ENCODE measurements around the gene ADRA1B. TPM values are rescaled to one million over a fixed set of nuclear protein-coding genes. Genes with fewer than 3 reads are reported as not detected.

ADRA1B gene
- total and polyA plus RNA-seq, 10 of the 15 experiments (the other 5 are each of a cell fraction or from before 2014, with no cell fraction given): 0.04 TPM; not detected in 9

DNA sequence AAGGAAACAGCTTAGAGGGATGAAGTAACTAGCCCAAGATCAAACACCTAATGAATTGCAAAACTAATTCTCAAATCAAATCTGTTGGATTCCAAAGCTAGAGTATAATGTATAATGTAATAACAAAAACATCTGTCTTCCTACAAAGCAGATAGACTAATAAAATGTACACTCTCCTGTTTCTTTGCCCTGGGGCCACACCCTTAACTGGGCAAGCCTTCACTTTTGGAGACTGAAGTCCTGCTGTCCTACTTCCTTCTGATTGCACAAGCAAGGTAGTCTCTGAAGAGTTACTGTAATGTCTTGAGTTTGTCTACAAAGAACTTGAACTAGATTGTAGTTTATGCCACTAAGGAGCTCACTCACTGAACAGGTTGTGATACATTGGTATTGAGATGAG, 95.2 kb downstream of the ADRA1B start:
- Histone ChIP-seq H3K4me3 (peak overlapping the region; percentile 41; the same call in 1 of the 2 replicates), H3K4me2 (ENCODE audit: control insufficient read depth, insufficient read depth) (peak overlapping the region; percentile 69; the same call in 1 of the 2 replicates), H3K27me3 (replicated peaks in 1 of 2; ENCODE audit: control insufficient read depth in 2 of 2, insufficient read depth in 2 of 2, low read length in 1 of 2) (no peaks in the 10 kb centered on the region), H3K27ac (ENCODE audit: control insufficient read depth, insufficient read depth) (no peak overlapping the region), H4K20me1 (ENCODE audit: control insufficient read depth, insufficient read depth) (no peaks in the 10 kb centered on the region), H3K79me2 (ENCODE audit: control insufficient read depth, insufficient read depth, low read length) (peaks cover 28% of the 10 kb centered on the region), H3K9me3 (replicated peaks; ENCODE audit: control insufficient read depth, insufficient read depth, low read length) (no peaks in the 10 kb centered on the region), H3K36me3 (ENCODE audit: control insufficient read depth in 2 of 2, insufficient read depth in 2 of 2, low read length in 1 of 2) (0 out of 4 replicates have a peak, but pooled peaks cover 0 to 2% of the 10 kb centered on the region in 2 experiments), H3K9ac (ENCODE audit: control insufficient read depth, insufficient read depth, low read length) (0 out of 2 replicates have a peak overlapping the region, but pooled peaks have one; percentile 8), H3K4me1 (ENCODE audit: control insufficient read depth, insufficient read depth, low read length) (no peaks in the 10 kb centered on the region), H2AFZ (ENCODE audit: control insufficient read depth, low read depth, low read length) (no peak overlapping the region)
- intact Hi-C loops (cut with micrococcal nuclease; ENCODE audit: unreplicated experiment) (no loop called here), in situ Hi-C loops (cut with MboI) (no loop called here)
- ChIA-PET CTCF (interaction anchor here (0.8 to 7.3 kb wide), 4 partner anchors 10 to 854 kb away, joined by 3 to 63 read pairs (median 4); no protein-coding TSS in a partner anchor), POLR2A (interaction anchor here (1.2 kb wide), 1 partner anchor 10 kb away, joined by 3 read pairs; no protein-coding TSS in a partner anchor), SMC1A (ENCODE audit: uncharacterized antibody, unreplicated experiment) (interaction anchor here (3.5 kb wide), 1 partner anchor 10 kb away, joined by 18 read pairs; no protein-coding TSS in a partner anchor), RAD21 (ENCODE audit: unreplicated experiment) (interaction anchor here (1.3 kb wide), 1 partner anchor 11 kb away, joined by 6 read pairs; no protein-coding TSS in a partner anchor)
- DNase-seq (ENCODE audit: low read depth, low spot score) (no peak), ATAC-seq (no peak), FAIRE-seq (no peak)
- no peak for TF ChIP-seq SMAD1 (IDR thresholded peaks at IDR 0.05; ENCODE audit: low read depth, partially characterized antibody)
- no peak for TF ChIP-seq ZNF217 (IDR thresholded peaks at IDR 0.05)
- TF ChIP-seq, protein P1, sequence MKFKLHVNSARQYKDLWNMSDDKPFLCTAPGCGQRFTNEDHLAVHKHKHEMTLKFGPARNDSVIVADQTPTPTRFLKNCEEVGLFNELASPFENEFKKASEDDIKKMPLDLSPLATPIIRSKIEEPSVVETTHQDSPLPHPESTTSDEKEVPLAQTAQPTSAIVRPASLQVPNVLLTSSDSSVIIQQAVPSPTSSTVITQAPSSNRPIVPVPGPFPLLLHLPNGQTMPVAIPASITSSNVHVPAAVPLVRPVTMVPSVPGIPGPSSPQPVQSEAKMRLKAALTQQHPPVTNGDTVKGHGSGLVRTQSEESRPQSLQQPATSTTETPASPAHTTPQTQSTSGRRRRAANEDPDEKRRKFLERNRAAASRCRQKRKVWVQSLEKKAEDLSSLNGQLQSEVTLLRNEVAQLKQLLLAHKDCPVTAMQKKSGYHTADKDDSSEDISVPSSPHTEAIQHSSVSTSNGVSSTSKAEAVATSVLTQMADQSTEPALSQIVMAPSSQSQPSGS (IDR thresholded peaks at IDR 0.05; ENCODE audit: low read length): no peak
- no peak for TF ChIP-seq POLR2AphosphoS5 (IDR thresholded peaks at IDR 0.05; ENCODE audit: low read length)
- TF ChIP-seq CBFB (IDR thresholded peaks at IDR 0.05; ENCODE audit: low read depth): no peak
- no peak for TF ChIP-seq EED (IDR thresholded peaks at IDR 0.05; ENCODE audit: low read depth)
- no peak for TF ChIP-seq LARP7 (IDR thresholded peaks at IDR 0.05)
- TF ChIP-seq, protein P2, sequence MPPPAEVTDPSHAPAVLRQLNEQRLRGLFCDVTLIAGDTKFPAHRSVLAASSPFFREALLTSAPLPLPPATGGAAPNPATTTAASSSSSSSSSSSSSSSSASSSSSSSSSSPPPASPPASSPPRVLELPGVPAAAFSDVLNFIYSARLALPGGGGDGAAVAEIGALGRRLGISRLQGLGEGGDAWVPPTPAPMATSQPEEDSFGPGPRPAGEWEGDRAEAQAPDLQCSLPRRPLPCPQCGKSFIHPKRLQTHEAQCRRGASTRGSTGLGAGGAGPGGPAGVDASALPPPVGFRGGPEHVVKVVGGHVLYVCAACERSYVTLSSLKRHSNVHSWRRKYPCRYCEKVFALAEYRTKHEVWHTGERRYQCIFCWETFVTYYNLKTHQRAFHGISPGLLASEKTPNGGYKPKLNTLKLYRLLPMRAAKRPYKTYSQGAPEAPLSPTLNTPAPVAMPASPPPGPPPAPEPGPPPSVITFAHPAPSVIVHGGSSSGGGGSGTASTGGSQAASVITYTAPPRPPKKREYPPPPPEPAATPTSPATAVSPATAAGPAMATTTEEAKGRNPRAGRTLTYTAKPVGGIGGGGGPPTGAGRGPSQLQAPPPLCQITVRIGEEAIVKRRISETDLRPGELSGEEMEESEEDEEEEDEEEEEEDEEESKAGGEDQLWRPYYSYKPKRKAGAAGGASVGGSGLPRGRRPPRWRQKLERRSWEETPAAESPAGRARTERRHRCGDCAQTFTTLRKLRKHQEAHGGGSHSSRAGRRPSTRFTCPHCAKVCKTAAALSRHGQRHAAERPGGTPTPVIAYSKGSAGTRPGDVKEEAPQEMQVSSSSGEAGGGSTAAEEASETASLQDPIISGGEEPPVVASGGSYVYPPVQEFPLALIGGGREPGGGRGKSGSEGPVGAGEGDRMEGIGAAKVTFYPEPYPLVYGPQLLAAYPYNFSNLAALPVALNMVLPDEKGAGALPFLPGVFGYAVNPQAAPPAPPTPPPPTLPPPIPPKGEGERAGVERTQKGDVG (CRISPR knock-in tag; IDR thresholded peaks at IDR 0.05): no peak
- TF ChIP-seq NFYA (IDR thresholded peaks at IDR 0.05; ENCODE audit: borderline replicate concordance, low read depth, low read length): no peak
- no peak for TF ChIP-seq JUND (IDR thresholded peaks at IDR 0.05; ENCODE audit: low read depth, low read length)
- TF ChIP-seq MXI1 (IDR thresholded peaks at IDR 0.05; ENCODE audit: low read depth, low read length): no peak
- TF ChIP-seq, protein P3, sequence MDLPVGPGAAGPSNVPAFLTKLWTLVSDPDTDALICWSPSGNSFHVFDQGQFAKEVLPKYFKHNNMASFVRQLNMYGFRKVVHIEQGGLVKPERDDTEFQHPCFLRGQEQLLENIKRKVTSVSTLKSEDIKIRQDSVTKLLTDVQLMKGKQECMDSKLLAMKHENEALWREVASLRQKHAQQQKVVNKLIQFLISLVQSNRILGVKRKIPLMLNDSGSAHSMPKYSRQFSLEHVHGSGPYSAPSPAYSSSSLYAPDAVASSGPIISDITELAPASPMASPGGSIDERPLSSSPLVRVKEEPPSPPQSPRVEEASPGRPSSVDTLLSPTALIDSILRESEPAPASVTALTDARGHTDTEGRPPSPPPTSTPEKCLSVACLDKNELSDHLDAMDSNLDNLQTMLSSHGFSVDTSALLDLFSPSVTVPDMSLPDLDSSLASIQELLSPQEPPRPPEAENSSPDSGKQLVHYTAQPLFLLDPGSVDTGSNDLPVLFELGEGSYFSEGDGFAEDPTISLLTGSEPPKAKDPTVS (IDR thresholded peaks at IDR 0.05; ENCODE audit: low read depth, low read length): no peak
- TF ChIP-seq, protein P4, sequence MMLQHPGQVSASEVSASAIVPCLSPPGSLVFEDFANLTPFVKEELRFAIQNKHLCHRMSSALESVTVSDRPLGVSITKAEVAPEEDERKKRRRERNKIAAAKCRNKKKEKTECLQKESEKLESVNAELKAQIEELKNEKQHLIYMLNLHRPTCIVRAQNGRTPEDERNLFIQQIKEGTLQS (IDR thresholded peaks at IDR 0.05; ENCODE audit: borderline replicate concordance, extremely low read depth, low read depth, low read length): no peak
- no peak for TF ChIP-seq KAT2A (conservative IDR thresholded peaks at IDR 0.05; ENCODE audit: control insufficient read depth, low read depth, low read length)
- BruUV-seq (replicated peaks): no TSS peak
